Common myeloid progenitor, CD34-positive (primary cell): ENCODE measurements around the gene SDK2.

ENCODE experiments used
- CTCF ChIA-PET: fragments of 350-600 bp; sonication (Branson Sonifier 250); formaldehyde crosslinking; loops from one replicate; lab custom pipeline; 2021; ENCODE audit warnings: antibody characterized with exemption; lab: Charles Lee
- POLR2A ChIA-PET: fragments of 350-600 bp; sonication (Branson Sonifier 250); formaldehyde crosslinking; loops from one replicate; lab custom pipeline; 2021; ENCODE audit warnings: antibody characterized with exemption; lab: Charles Lee
- DNase-seq, 3 donors: peaks; one replicate each; pipeline versions ENCODE4 v3.0.0 to v3.0.0-alpha.2; 2013
- H3K27ac ChIP-seq, 2 experiments: 1 replicate in 1 of 2; 2 replicates in 1 of 2; pipeline ENCODE4 v1.7.0; 2013; ENCODE audit warnings: inconsistent platforms in 2 of 2, low read length in 2 of 2, mild to moderate bottlenecking in 2 of 2, low read depth in 1 of 2, moderate library complexity in 1 of 2; ENCODE audit not compliant: severe bottlenecking in 2 of 2, insufficient read depth in 1 of 2, poor library complexity in 1 of 2
- H3K27me3 ChIP-seq, 5 experiments: replicated peaks in 2 of 5; 1 replicate in 3 of 5; 2 replicates in 2 of 5; pipeline versions ENCODE4 v1.6.1 to v1.7.0; 2013; ENCODE audit warnings: low read length in 4 of 5, mild to moderate bottlenecking in 2 of 5, moderate library complexity in 2 of 5, inconsistent platforms in 1 of 5; ENCODE audit not compliant: insufficient read depth in 5 of 5, control insufficient read depth in 4 of 5
- H3K36me3 ChIP-seq, 4 experiments: 1 replicate in 2 of 4; 2 replicates in 2 of 4; pipeline versions ENCODE4 v1.6.1 to v1.7.0; 2013; ENCODE audit warnings: low read length in 3 of 4, control low read depth in 1 of 4, mild to moderate bottlenecking in 1 of 4; ENCODE audit not compliant: control insufficient read depth in 4 of 4, insufficient read depth in 4 of 4
- H3K4me1 ChIP-seq, 4 experiments: 1 replicate in 3 of 4; 2 replicates in 1 of 4; pipeline versions ENCODE4 v1.6.1 to v1.7.1; 2013; ENCODE audit warnings: low read length in 3 of 4, mild to moderate bottlenecking in 3 of 4, control low read depth in 1 of 4, inconsistent platforms in 1 of 4, moderate library complexity in 1 of 4; ENCODE audit not compliant: control insufficient read depth in 4 of 4, insufficient read depth in 4 of 4; ENCODE audit errors: control extremely low read depth in 1 of 4
- H3K4me3 ChIP-seq, 7 experiments: 1 replicate in 4 of 7; 2 replicates in 3 of 7; pipeline versions ENCODE4 v1.5.1 to v1.7.0; 2013; ENCODE audit warnings: mild to moderate bottlenecking in 7 of 7, low read length in 6 of 7, moderate library complexity in 6 of 7, inconsistent platforms in 2 of 7, low read depth in 2 of 7, control low read depth in 1 of 7; ENCODE audit not compliant: insufficient read depth in 4 of 7, control insufficient read depth in 1 of 7; ENCODE audit errors: extremely low read depth in 1 of 7
- H3K9me3 ChIP-seq, 5 experiments: 1 replicate in 4 of 5; 2 replicates in 1 of 5; pipeline versions ENCODE4 v1.6.1 to v1.7.1; 2013; ENCODE audit warnings: low read length in 4 of 5, mild to moderate bottlenecking in 2 of 5, inconsistent platforms in 1 of 5, low read depth in 1 of 5, moderate library complexity in 1 of 5; ENCODE audit not compliant: control insufficient read depth in 4 of 5, insufficient read depth in 2 of 5; ENCODE audit errors: control extremely low read depth in 1 of 5
- WGBS: methylation state at CpG from one replicate; pipeline ENCODE4 v1.1.5; 2013; ENCODE audit not compliant: insufficient coverage; 5-methylcytosine and 5-hydroxymethylcytosine counted together

Gene SDK2

GRCh38 chr17:73397856-73398540, 246.2 kb downstream of the SDK2 start:
- Histone ChIP-seq H3K36me3 (peaks cover 0 to 41% (median 0%) of the 10 kb centered on the region in 4 experiments), H3K27ac (no peak overlapping the region), H3K4me1 (peaks cover 0 to 7% (median 3%) of the 10 kb centered on the region in 4 experiments), H3K4me3 (no peak overlapping the region), H3K27me3 (no peaks in the 10 kb centered on the region), H3K9me3 (no peaks in the 10 kb centered on the region)
- POLR2A ChIA-PET = interaction anchor here (1.6 kb wide), 1 partner anchor 25 kb away, joined by 5 read pairs; no protein-coding TSS in a partner anchor
- 98% methylated on average over 10 of the region's 17 CpGs for WGBS
- CTCF ChIA-PET = interaction anchor here (1.0 kb wide), 1 partner anchor 26 kb away, joined by 4 read pairs; no protein-coding TSS in a partner anchor
- no peak for DNase-seq

GRCh38 chr17:73397278-73397826, 246.9 kb downstream of the SDK2 start:
- Histone ChIP-seq H3K27me3 (no peaks in the 10 kb centered on the region), H3K9me3 (no peaks in the 10 kb centered on the region), H3K4me3 (no peak overlapping the region), H3K36me3 (peaks cover 0 to 41% (median 0%) of the 10 kb centered on the region in 4 experiments), H3K27ac (no peak overlapping the region), H3K4me1 (peaks cover 0 to 7% (median 3%) of the 10 kb centered on the region in 4 experiments)
- DNase-seq = no peak
- POLR2A ChIA-PET = interaction anchor here (1.6 kb wide), 1 partner anchor 25 kb away, joined by 5 read pairs; no protein-coding TSS in a partner anchor
- 97% methylated on average over 16 of the region's 17 CpGs for WGBS
- CTCF ChIA-PET = interaction anchor here (1.0 kb wide), 1 partner anchor 26 kb away, joined by 4 read pairs; no protein-coding TSS in a partner anchor

- no peak for DNase-seq
- no peak overlapping the region for H3K4me3 ChIP-seq
- H3K36me3 ChIP-seq = peaks cover 0 to 41% (median 0%) of the 10 kb centered on the region in 4 experiments
- no peaks in the 10 kb centered on the region for H3K9me3 ChIP-seq
- ChIA-PET CTCF (no interaction called here), POLR2A (interaction anchor here (1.6 kb wide), 1 partner anchor 26 kb away, joined by 5 read pairs; no protein-coding TSS in a partner anchor)
- no peaks in the 10 kb centered on the region for H3K27me3 ChIP-seq
- WGBS = 97% methylated on average over 18 of the region's 21 CpGs
- H3K4me1 ChIP-seq = peaks cover 0 to 2% (median under 1%) of the 10 kb centered on the region in 4 experiments
- no peak overlapping the region for H3K27ac ChIP-seq
Observed at GRCh38 chr17:73396431-73397277, 247.6 kb downstream of the SDK2 start.

- DNase-seq = no peak
- ChIA-PET POLR2A (no interaction called here), CTCF (no interaction called here)
- WGBS = 98% methylated on average over 24 of the region's 25 CpGs
- H3K9me3 ChIP-seq = no peaks in the 10 kb centered on the region
- H3K4me3 ChIP-seq = no peak overlapping the region
- no peaks in the 10 kb centered on the region for H3K27me3 ChIP-seq
- H3K36me3 ChIP-seq = peaks cover 0 to 44% (median 0%) of the 10 kb centered on the region in 4 experiments
- H3K4me1 ChIP-seq = no peaks in the 10 kb centered on the region
- H3K27ac ChIP-seq = no peak overlapping the region
Observed at GRCh38 chr17:73394512-73395450, 249.5 kb downstream of the SDK2 start.

- no peaks in the 10 kb centered on the region for H3K27me3 ChIP-seq
- H3K9me3 ChIP-seq = no peaks in the 10 kb centered on the region
- peak in 2 of 3 donors; percentile 24 to 25 for DNase-seq
- no peak overlapping the region for H3K27ac ChIP-seq
- CTCF ChIA-PET = no interaction called here
- H3K36me3 ChIP-seq = peaks cover 0 to 42% (median 0%) of the 10 kb centered on the region in 4 experiments
- POLR2A ChIA-PET = no interaction called here
- H3K4me3 ChIP-seq = no peak overlapping the region
- WGBS = 91% methylated on average over 11 of the region's 11 CpGs
- no peaks in the 10 kb centered on the region for H3K4me1 ChIP-seq
Observed at GRCh38 chr17:73393962-73394361, 250.3 kb downstream of the SDK2 start.

GRCh38 chr17:73393381-73393780, 250.9 kb downstream of the SDK2 start:
- Histone ChIP-seq H3K9me3 (no peaks in the 10 kb centered on the region), H3K36me3 (peaks cover 0 to 40% (median 0%) of the 10 kb centered on the region in 4 experiments), H3K4me1 (no peaks in the 10 kb centered on the region), H3K4me3 (no peak overlapping the region), H3K27ac (no peak overlapping the region), H3K27me3 (no peaks in the 10 kb centered on the region)
- POLR2A ChIA-PET = no interaction called here
- WGBS = 97% methylated on average over 13 of the region's 14 CpGs
- no peak for DNase-seq
- CTCF ChIA-PET = no interaction called here
